Nasal cavity respiratory epithelium epithelial cell of viscerocranial mucosa (primary cell): ENCODE measurements around the gene SOX8. TPM values are rescaled to one million over a fixed set of nuclear protein-coding genes. Genes with fewer than 3 reads are reported as not detected.

Source experiments
- total RNA-seq: library from RNA; depleted of rRNA; stranded (reverse); fragments of >200 nt; gene quantifications from 2 replicates; pipeline ENCODE4 v1.2.3, GENCODE V29; 2014

The SOX8 gene
- total RNA-seq = under 0.01 TPM in 1 of 2 replicates, not detected in the other

GRCh38 chr16:981695-982144 lies at the start of gene SOX8:
TSS of gene SOX8 (plus strand) at chr16:981770. CDS start at chr16:981923, 153 bp downstream.

DNA sequence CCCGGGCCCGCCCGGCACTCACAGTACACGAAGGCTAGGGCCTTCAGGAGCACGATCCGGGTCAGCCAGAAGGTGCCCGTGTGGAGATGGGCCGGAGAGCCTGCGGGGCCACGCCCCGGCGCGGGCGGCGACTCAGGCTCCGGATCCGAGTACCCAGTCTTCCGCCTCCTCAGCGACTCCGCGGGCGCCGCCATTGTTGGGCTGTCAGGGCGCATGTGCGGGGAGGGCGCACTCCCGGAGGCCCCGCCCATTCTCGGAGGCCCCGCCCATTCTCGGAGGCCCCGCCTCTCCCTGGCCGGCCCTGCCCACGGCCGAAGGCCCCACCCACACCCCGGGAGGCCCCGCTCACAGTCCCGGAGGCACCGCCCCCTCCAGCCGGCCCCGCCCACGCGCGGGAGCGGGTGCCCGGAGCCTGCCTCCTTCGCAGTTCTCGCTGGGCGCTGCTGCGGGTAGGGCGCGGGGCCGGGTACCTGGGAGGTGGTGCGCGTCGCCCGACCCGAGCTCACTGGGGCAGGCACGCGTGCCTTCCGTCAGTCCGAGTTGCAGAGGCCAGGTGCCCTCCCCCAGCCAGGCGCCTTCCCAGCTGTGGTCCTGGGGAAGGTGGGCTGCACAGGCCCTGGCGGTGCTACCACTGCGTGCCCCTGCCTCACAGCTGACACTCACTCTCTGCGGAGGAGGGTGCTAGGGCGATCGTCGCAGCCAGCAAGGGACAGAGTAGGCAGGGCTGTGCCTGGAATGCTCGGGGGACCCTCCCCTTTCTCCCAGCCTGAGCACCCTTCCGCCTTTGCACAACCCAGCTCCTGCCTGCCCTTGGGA lies 10.6 kb upstream of the SOX8 start, which contains the start of gene LMF1:
Gene LMF1, minus strand, starts transcription at position 219 of the 816 bp plus-strand sequence. Its CDS starts 4 bp downstream, at position 215.

Other genes starting within 250 kb of the SOX8 start
- 35.3 and 44.8 TPM in 2 replicates for gene CIAO3, start 240.8 kb upstream of the SOX8 start, total RNA-seq
- gene MSLN, start 221.0 kb upstream of the SOX8 start, total RNA-seq = 13.0 and 40.5 TPM in 2 replicates
- gene RPUSD1, start 193.4 kb upstream of the SOX8 start, total RNA-seq = 24.4 and 24.6 TPM in 2 replicates
- gene CHTF18, start 193.2 kb upstream of the SOX8 start, total RNA-seq = 2.2 and 3.1 TPM in 2 replicates
- not detected in 2 replicates for gene GNG13, start 181.0 kb upstream of the SOX8 start, total RNA-seq
- 1.7 and 4.1 TPM in 2 replicates for gene LMF1, start 10.8 kb upstream of the SOX8 start, total RNA-seq
- gene SSTR5, start 91.0 kb downstream of the SOX8 start, total RNA-seq = not detected in 2 replicates
- gene C1QTNF8, start 114.5 kb downstream of the SOX8 start, total RNA-seq = not detected in 2 replicates
- gene CACNA1H, start 171.3 kb downstream of the SOX8 start, total RNA-seq = 0.07 TPM in 1 of 2 replicates, not detected in the other
- not detected in 2 replicates for gene TPSG1, start 243.5 kb downstream of the SOX8 start, total RNA-seq
- not detected in 2 replicates for gene TPSB2, start 248.4 kb downstream of the SOX8 start, total RNA-seq